ENCODE data around the gene SORT1. TPM values are rescaled to one million over a fixed set of nuclear protein-coding genes. Genes with fewer than 3 reads are reported as not detected.

SORT1 gene
- polyA plus RNA-seq, 3 donors: 21.3 to 41.1 (median 35.3) TPM

- Histone ChIP-seq H2AFZ (ENCODE audit: insufficient read depth, low read depth, low read length, poor library complexity, severe bottlenecking) (no peak overlapping the region), H3K9me3 (replicated peaks in 1 of 2; ENCODE audit: control insufficient read depth in 1 of 2, insufficient read depth in 1 of 2, low read length in 2 of 2) (no peaks in the 10 kb centered on the region), H3K79me2 (ENCODE audit: insufficient read depth, low read length) (no peaks in the 10 kb centered on the region), H3K36me3 (replicated peaks in 1 of 2; ENCODE audit: control insufficient read depth in 1 of 2, insufficient read depth in 2 of 2, low read length in 2 of 2) (no peaks in the 10 kb centered on the region), H3K27me3 (ENCODE audit: control insufficient read depth in 2 of 2, insufficient read depth in 2 of 2, low read length in 2 of 2) (peaks cover 0 to 3% of the 10 kb centered on the region in 2 donors), H4K20me1 (ENCODE audit: insufficient read depth, low read length) (no peaks in the 10 kb centered on the region), H3K27ac (ENCODE audit: low read depth in 1 of 2, low read length in 2 of 2) (no peak overlapping the region), H3K9ac (ENCODE audit: insufficient read depth, low read length, poor library complexity, severe bottlenecking) (no peak overlapping the region), H3K4me2 (replicated peaks; ENCODE audit: extremely low read depth, low read length, poor library complexity, severe bottlenecking) (no peak overlapping the region), H3K4me3 (replicated peaks in 1 of 3; ENCODE audit: low read depth in 2 of 3, low read length in 3 of 3) (no peak overlapping the region), H3K4me1 (ENCODE audit: control insufficient read depth in 1 of 2, insufficient read depth in 2 of 2, low read length in 2 of 2) (peaks cover 0 to under 1% of the 10 kb centered on the region in 2 donors)
- TF ChIP-seq CTCF (IDR thresholded peaks at IDR 0.05): no peak
- Mint-ChIP-seq H3K27ac (no peak overlapping the region), H3K9me3 (peaks cover 0 to 17% (median 5%) of the 10 kb centered on the region in 7 donors), H3K4me1 (peaks cover under 1% of the 10 kb centered on the region), H3K36me3 (no peaks in the 10 kb centered on the region), H3K4me3 (no peak overlapping the region), H3K27me3 (ENCODE audit: low read depth in 3 of 3) (peaks cover 2 to 19% (median 9%) of the 10 kb centered on the region in 3 donors)
- DNase-seq: no peak
- intact Hi-C loops (cut with micrococcal nuclease): loop anchor here in 1 of 2 donors (10.0 kb wide), 1 partner anchor 92 kb away; no protein-coding TSS in a partner anchor
Observed at GRCh38 chr1:109432336-109432735, 34.6 kb upstream of the SORT1 start.

GRCh38 chr1:109427171-109427467 is 29.4 kb upstream of the SORT1 start:
- H3K36me3 ChIP-seq (replicated peaks in 1 of 2; ENCODE audit: control insufficient read depth in 1 of 2, insufficient read depth in 2 of 2, low read length in 2 of 2): peaks cover 0 to under 1% of the 10 kb centered on the region in 2 donors
- peak overlapping the region; percentile 91 to 93 for H3K4me3 Mint-ChIP-seq
- peak overlapping the region in 1 of 2 donors; percentile 91 for H3K27ac ChIP-seq (ENCODE audit: low read depth in 1 of 2, low read length in 2 of 2)
- no peaks in the 10 kb centered on the region for H3K9me3 ChIP-seq (replicated peaks in 1 of 2; ENCODE audit: control insufficient read depth in 1 of 2, insufficient read depth in 1 of 2, low read length in 2 of 2)
- H3K4me3 ChIP-seq (replicated peaks in 1 of 3; ENCODE audit: low read depth in 2 of 3, low read length in 3 of 3): peak overlapping the region; percentile 49 to 82 (median 69)
- DNase-seq: no peak
- H3K27me3 Mint-ChIP-seq (ENCODE audit: low read depth in 3 of 3): peaks cover 2 to 3% (median 2%) of the 10 kb centered on the region in 3 donors
- peak overlapping the region; percentile 85 for H3K4me2 ChIP-seq (replicated peaks; ENCODE audit: extremely low read depth, low read length, poor library complexity, severe bottlenecking)
- H3K9ac ChIP-seq (ENCODE audit: insufficient read depth, low read length, poor library complexity, severe bottlenecking): no peak overlapping the region
- H3K27ac Mint-ChIP-seq: peak overlapping the region in 3 of 7 donors; percentile 31 to 99 (median 97)
- intact Hi-C loops (cut with micrococcal nuclease): loop anchor here (2.0 to 10.0 kb wide), 3 partner anchors 55 to 608 kb away; partner anchors contain the start of genes ATXN7L2 (in 2 of the 2) and STRIP1 (in 1 of the 2)
- peaks cover 0 to 2% (median 0%) of the 10 kb centered on the region in 7 donors for H3K9me3 Mint-ChIP-seq
- no peak for TF ChIP-seq CTCF (IDR thresholded peaks at IDR 0.05)
- H3K27me3 ChIP-seq (ENCODE audit: control insufficient read depth in 2 of 2, insufficient read depth in 2 of 2, low read length in 2 of 2): peaks cover 0 to 3% of the 10 kb centered on the region in 2 donors
- H3K4me1 ChIP-seq (ENCODE audit: control insufficient read depth in 1 of 2, insufficient read depth in 2 of 2, low read length in 2 of 2): peaks cover 22 to 26% of the 10 kb centered on the region in 2 donors
- WGBS (ENCODE audit: insufficient coverage): no CpG with 5 or more reads among the region's 7 CpGs
- peaks cover 8% of the 10 kb centered on the region for H4K20me1 ChIP-seq (ENCODE audit: insufficient read depth, low read length)
- H2AFZ ChIP-seq (ENCODE audit: insufficient read depth, low read depth, low read length, poor library complexity, severe bottlenecking): peak overlapping the region; percentile 87
- peaks cover 37% of the 10 kb centered on the region for H3K79me2 ChIP-seq (ENCODE audit: insufficient read depth, low read length)
- peaks cover 27% of the 10 kb centered on the region for H3K4me1 Mint-ChIP-seq
- H3K36me3 Mint-ChIP-seq: peaks cover 4 to 10% of the 10 kb centered on the region in 2 donors
